ENCODE measurements around the gene SHFL. TPM values are rescaled to one million over a fixed set of nuclear protein-coding genes. Genes with fewer than 3 reads are reported as not detected.

The SHFL gene
- total RNA-seq, 4 donors from 2014 or later = 2.2 to 11.2 (median 2.8) TPM

- peaks cover 5 to 29% (median 28%) of the 10 kb centered on the region in 3 donors for H3K27me3 ChIP-seq
- no peaks in the 10 kb centered on the region for H3K9me3 ChIP-seq
- no peaks in the 10 kb centered on the region for H3K4me1 ChIP-seq
- no peak for DNase-seq
- ATAC-seq = no peak
- intact Hi-C loops (cut with DNase I; ENCODE audit: low total_unique reads) (no loop called here), in situ Hi-C loops (cut with MboI; ENCODE audit: low sequenced_read_pairs in 4 of 4) (no loop called here)
- H3K4me3 ChIP-seq = peak overlapping the region in 2 of 4 donors; percentile 78
- TF ChIP-seq POLR2A (IDR thresholded peaks at IDR 0.05) (no peak), CTCF (IDR thresholded peaks at IDR 0.05 in 4 of 5, conservative IDR thresholded peaks at IDR 0.05 in 1 of 5) (no peak)
- H3K27ac ChIP-seq = peak overlapping the region in 3 of 4 donors; percentile 71 to 86 (median 80)
- H3K36me3 ChIP-seq = no peaks in the 10 kb centered on the region
Observed at GRCh38 chr19:10087296-10088061, 1.4 kb downstream of the SHFL start.

- in situ Hi-C loops (cut with MboI; ENCODE audit: low sequenced_read_pairs in 4 of 4) = no loop called here
- Histone ChIP-seq H3K9me3 (no peaks in the 10 kb centered on the region), H3K27ac (no peak overlapping the region), H3K36me3 (no peaks in the 10 kb centered on the region), H3K4me1 (no peaks in the 10 kb centered on the region), H3K4me3 (no peak overlapping the region), H3K27me3 (peaks cover 5 to 24% (median 21%) of the 10 kb centered on the region in 3 donors)
- no peak for DNase-seq
- intact Hi-C loops (cut with DNase I; ENCODE audit: low total_unique reads) = no loop called here
- no peak for TF ChIP-seq POLR2A (IDR thresholded peaks at IDR 0.05)
- no peak for TF ChIP-seq CTCF (IDR thresholded peaks at IDR 0.05 in 4 of 5, conservative IDR thresholded peaks at IDR 0.05 in 1 of 5)
- no peak for ATAC-seq
Observed at GRCh38 chr19:10088949-10089554, 2.9 kb downstream of the SHFL start.

- intact Hi-C loops (cut with DNase I; ENCODE audit: low total_unique reads) (no loop called here), in situ Hi-C loops (cut with MboI; ENCODE audit: low sequenced_read_pairs in 4 of 4) (no loop called here)
- H3K27me3 ChIP-seq = peaks cover 5 to 24% (median 22%) of the 10 kb centered on the region in 3 donors
- ATAC-seq = no peak
- no peak for DNase-seq
- H3K4me1 ChIP-seq = no peaks in the 10 kb centered on the region
- no peak overlapping the region for H3K27ac ChIP-seq
- no peaks in the 10 kb centered on the region for H3K9me3 ChIP-seq
- no peaks in the 10 kb centered on the region for H3K36me3 ChIP-seq
- no peak overlapping the region for H3K4me3 ChIP-seq
- no peak for TF ChIP-seq POLR2A (IDR thresholded peaks at IDR 0.05)
- no peak for TF ChIP-seq CTCF (IDR thresholded peaks at IDR 0.05 in 4 of 5, conservative IDR thresholded peaks at IDR 0.05 in 1 of 5)
Observed at GRCh38 chr19:10089801-10090375, 3.8 kb downstream of the SHFL start.

GRCh38 chr19:10091370-10091687, 5.2 kb downstream of the SHFL start:
- no peak for TF ChIP-seq POLR2A (IDR thresholded peaks at IDR 0.05)
- no peak for TF ChIP-seq CTCF (IDR thresholded peaks at IDR 0.05 in 4 of 5, conservative IDR thresholded peaks at IDR 0.05 in 1 of 5)
- in situ Hi-C loops (cut with MboI; ENCODE audit: low sequenced_read_pairs in 4 of 4) = no loop called here

More at GRCh38 chr19:10091370-10091687, 5.2 kb downstream of the SHFL start:
- Histone ChIP-seq H3K27ac (no peak overlapping the region), H3K4me3 (no peak overlapping the region), H3K4me1 (peaks cover under 1 to 5% of the 10 kb centered on the region in 2 donors), H3K9me3 (no peaks in the 10 kb centered on the region), H3K27me3 (peaks cover 0 to 18% (median 17%) of the 10 kb centered on the region in 3 donors), H3K36me3 (no peaks in the 10 kb centered on the region)
- DNase-seq (no peak), ATAC-seq (no peak)
- intact Hi-C loops (cut with DNase I; ENCODE audit: low total_unique reads) = no loop called here

All from gastrocnemius medialis (tissue), 4 donors.